Prostate gland (tissue), 2 donors: ENCODE data around the gene CTSD.

Source experiments
- CTCF ChIP-seq, 4 experiments: fragments of 200-600 bp in 2 of 4; fragments of 450-650 bp in 2 of 4; sonication (generic) in 2 of 4; IDR thresholded peaks; 1 replicate in 3 of 4; 2 replicates in 1 of 4; pipeline ENCODE4 v1.5.1; 2016 to 2019; ENCODE audit warnings: antibody characterized with exemption in 4 of 4, mild to moderate bottlenecking in 2 of 4, moderate library complexity in 2 of 4
- POLR2A ChIP-seq: fragments of 450-650 bp; IDR thresholded peaks from one replicate; pipeline ENCODE4 v1.6.1; 2016; ENCODE audit warnings: antibody characterized with exemption, mild to moderate bottlenecking
- POLR2AphosphoS5 ChIP-seq: sonication (generic); formaldehyde crosslinking; IDR thresholded peaks from one replicate; pipeline ENCODE4 v1.6.1; 2017; ENCODE audit warnings: antibody characterized with exemption

DNA sequence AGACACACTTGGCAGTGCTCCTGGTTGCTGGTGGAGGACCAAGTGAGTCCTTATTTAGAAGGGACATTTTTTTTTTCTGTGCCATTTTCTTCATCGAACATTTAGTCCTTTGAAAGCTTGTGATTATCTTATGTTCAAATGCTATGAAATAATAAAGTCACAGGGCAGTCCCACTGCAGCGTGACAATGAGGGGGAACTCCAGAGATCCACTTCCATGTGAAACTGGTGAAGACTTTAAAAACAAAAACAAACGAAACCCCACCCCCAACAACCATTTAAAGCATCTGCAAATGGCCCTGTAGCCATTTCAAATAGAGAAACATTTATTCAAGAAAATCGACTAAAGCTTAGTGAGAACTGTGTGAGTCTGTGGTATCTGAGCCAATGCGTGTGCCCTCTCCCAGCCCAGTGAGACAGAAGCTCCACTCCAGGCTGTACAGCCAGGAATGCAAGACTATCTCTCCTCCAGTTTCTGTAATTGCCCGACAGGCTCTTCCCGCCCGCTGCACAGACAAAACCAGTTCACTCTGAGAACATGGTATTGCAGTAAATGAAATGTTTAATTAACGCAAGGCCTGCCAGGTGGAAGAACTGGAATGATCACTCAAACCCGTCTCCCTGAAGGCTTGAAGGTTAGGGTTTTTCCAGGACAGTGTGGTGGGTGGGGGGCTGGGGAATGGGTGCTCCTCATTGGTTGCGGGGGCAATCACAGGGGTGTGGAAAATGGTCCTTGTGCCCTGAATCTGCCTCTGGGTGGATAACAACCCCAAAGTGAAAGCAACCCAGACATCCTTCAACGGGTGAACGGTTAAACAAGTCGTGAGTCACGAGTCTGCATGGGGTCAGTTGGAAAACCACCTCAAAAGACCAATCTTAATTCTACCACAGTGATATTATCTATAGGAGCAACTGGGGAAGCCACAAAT is 58.3 kb downstream of the CTSD start:
- TF ChIP-seq CTCF (IDR thresholded peaks at IDR 0.05) (no peak), POLR2A (no peak), POLR2AphosphoS5 (peak; percentile 76)
